HG03066 (cell line): ENCODE measurements around the gene VPS13D.

Source experiments
- ATAC-seq: cut with Tn5 transposase; IDR thresholded peaks from one replicate; pipeline ENCODE4 v1.9.1; 2021; ENCODE audit warnings: low read depth; ENCODE audit not compliant: unreplicated experiment

The VPS13D gene

GRCh38 chr1:12229835-12230548 lies at the start of gene VPS13D:
Gene VPS13D (plus strand): TSS chr1:12230030. CDS start chr1:12234267, 4,237 bp downstream.
- ATAC-seq = peak; percentile 81

- no peak for ATAC-seq
Observed at GRCh38 chr1:12180315-12180714, 49.5 kb upstream of the VPS13D start.

- ATAC-seq = no peak
Observed at GRCh38 chr1:12180903-12181302, 48.9 kb upstream of the VPS13D start.

- no peak for ATAC-seq
Observed at GRCh38 chr1:12181568-12181967, 48.3 kb upstream of the VPS13D start.

GRCh38 chr1:12182410-12182984 lies 47.3 kb upstream of the VPS13D start:
- ATAC-seq = no peak

- no peak for ATAC-seq
Observed at GRCh38 chr1:12183095-12183794, 46.6 kb upstream of the VPS13D start.

- ATAC-seq = no peak
Observed at GRCh38 chr1:12184008-12184681, 45.7 kb upstream of the VPS13D start.

- ATAC-seq = no peak
Observed at GRCh38 chr1:12185036-12185917, 44.6 kb upstream of the VPS13D start.

- ATAC-seq = no peak
Observed at GRCh38 chr1:12185918-12186678, 43.7 kb upstream of the VPS13D start.

- no peak for ATAC-seq
Observed at GRCh38 chr1:12186679-12186985, 43.2 kb upstream of the VPS13D start.

- ATAC-seq = no peak
Observed at GRCh38 chr1:12188115-12188514, 41.7 kb upstream of the VPS13D start.

- no peak for ATAC-seq
Observed at GRCh38 chr1:12188657-12189327, 41.0 kb upstream of the VPS13D start.

GRCh38 chr1:12189328-12189682 lies 40.5 kb upstream of the VPS13D start:
- no peak for ATAC-seq

- ATAC-seq = no peak
Observed at GRCh38 chr1:12191242-12192032, 38.4 kb upstream of the VPS13D start.

GRCh38 chr1:12194666-12195216 lies 35.1 kb upstream of the VPS13D start:
- ATAC-seq = no peak

GRCh38 chr1:12195416-12195815 lies 34.4 kb upstream of the VPS13D start:
- no peak for ATAC-seq

GRCh38 chr1:12196641-12197482 lies 33.0 kb upstream of the VPS13D start:
- no peak for ATAC-seq
